Activated CD4-positive, alpha-beta T cell treated with anti-CD3 and anti-CD28 coated beads, Interleukin-2, Interleukin-4, amounts not matched to agents 100 ng/mL and 50 ng/mL, durations not matched to agents 16 hours and 8 hours (primary cell): ENCODE measurements around the gene HINFP.
"Not testable (repeated sequence)": the region's sequence is repeated elsewhere in the genome, so short reads cannot be mapped to it uniquely, and the experiment has no call there.

Source experiments
- DNase-seq: peaks from one replicate; pipeline ENCODE4 v3.0.0-alpha.2; 2020; ENCODE audit warnings: low spot score

The HINFP gene

GRCh38 chr11:119117004-119117706 is 4.2 kb upstream of the HINFP start:
- no peak for DNase-seq

- no peak for DNase-seq
Measured at GRCh38 chr11:119118227-119118626, 3.2 kb upstream of the HINFP start.

DNA sequence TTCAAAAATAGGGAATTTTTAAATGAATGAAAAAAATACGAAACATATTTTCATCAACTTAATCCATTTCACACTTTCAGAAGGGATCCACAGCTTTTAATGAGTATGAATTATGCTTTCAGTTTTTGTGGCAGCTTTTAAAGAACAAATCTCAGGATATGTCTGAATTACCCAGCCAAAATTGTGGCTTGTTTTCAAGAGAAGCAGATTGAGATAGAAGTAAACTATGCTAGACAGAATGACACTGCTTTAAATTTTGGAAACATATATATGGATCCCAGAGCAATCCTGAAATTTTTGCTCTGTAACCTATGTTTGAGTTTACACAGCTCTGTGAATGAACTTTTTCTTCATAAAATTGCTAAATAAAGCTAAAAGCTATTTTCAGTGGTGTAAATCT is 2.4 kb upstream of the HINFP start:
- no peak for DNase-seq

- no peak for DNase-seq
Measured at GRCh38 chr11:119120639-119121007, 757 bp upstream of the HINFP start.

DNA sequence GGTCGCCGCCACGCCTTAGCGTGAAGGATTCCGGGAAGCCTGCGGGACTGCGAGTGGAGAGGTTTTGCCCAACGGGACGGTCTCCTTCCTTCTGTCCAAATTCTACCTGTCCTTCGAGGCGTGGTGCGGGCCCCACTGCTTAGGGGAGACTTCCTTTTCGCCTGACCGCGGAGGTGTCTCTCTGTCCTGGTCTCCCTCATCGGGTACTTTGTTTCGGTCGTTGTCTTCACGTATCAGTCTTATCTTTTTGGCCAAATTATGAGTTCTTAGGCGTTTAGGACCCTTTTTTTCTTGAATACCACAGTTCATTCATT is 388 bp downstream of the HINFP start:
- no peak for DNase-seq

DNA sequence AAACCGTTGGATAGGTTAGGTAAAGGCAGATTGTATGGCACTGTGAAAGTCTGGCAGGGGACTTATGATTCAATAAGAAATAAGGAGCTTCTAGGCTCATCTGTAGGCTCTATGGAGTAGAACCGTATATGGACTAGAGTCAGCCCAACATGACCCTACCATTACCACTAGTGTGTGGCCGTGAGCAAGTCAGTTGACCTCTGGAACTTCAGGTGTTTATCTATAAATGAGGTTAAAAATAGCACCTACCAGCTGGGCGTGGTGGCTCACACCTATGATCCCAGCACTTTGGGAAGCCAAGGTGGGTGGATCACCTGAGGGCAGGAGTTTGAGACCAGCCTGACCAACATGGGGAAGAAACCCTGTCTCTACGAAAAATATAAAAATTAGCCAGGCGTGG is 4.4 kb downstream of the HINFP start:
- DNase-seq: no peak

GRCh38 chr11:119126675-119127268 is 5.4 kb downstream of the HINFP start:
- no peak for DNase-seq

GRCh38 chr11:119130662-119131061 is 9.3 kb downstream of the HINFP start:
- no peak for DNase-seq

DNA sequence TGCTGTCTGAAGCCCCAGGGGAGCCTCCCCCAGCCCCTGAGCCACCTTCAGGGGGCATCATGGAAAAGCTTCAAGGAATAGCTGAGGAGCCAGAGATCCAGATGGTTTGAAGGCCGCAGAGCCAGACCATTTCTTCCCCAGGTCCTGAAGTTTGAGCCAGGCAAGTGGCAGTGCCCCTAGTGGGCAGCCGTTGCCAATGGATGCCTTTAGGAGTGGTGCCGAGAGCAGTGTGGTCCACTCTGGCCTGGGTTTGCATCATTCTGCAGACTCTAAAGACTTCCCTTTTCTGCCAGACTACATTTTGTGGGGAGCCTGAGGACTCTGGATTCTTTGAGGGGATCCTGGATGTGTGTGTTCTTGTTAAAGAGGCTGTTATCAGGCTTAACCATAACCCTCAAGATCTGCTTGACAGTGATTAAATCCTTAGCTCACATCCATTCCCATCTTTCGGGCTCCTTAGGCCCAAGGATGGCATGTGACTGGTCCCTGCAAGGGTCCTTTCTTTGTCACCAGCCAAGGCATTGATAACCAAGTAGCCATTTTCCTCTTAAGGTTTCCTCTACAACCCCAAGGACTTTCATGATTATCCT is 13.1 kb downstream of the HINFP start:
- DNase-seq: no peak

DNA sequence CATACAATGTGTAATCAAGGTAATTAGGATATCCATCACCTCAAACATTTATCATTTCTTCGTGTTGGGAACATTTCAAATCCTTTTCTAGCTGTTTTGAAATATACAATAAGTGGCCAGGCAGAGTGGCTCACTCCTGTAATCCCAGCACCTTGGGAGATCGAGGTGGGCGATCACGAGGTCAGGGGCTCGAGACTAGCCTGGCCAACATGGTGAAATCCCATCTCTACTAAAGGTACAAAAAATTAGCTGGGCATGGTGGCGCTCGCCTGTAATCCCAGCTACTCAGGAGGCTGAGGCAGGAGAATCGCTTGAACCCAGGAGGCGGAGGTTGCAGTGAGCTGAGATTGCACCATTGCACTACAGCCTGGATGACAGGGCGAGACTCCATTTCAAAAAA is 17.9 kb downstream of the HINFP start:
- not testable (repeated sequence) for DNase-seq

- DNase-seq: peak; percentile 30
Measured at GRCh38 chr11:119144825-119145486, 23.6 kb downstream of the HINFP start.

GRCh38 chr11:119145551-119145950 is 24.2 kb downstream of the HINFP start:
- no peak for DNase-seq

- DNase-seq: no peak
Measured at GRCh38 chr11:119147604-119148333, 26.4 kb downstream of the HINFP start.

DNA sequence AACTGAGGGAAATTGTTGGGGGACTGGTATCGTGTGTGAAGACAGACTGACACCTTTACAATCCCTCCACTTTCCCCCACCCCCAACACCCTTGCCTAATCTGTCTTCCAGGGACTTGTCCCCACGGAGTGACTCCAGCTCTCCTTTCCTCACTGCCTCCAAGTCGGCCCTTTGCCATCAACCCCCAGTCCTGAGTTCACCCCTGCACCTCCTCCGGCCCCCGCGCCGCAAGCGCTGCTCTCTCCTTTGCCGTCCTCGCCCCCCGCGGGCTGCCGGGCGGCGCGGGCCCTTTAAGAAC is 27.3 kb downstream of the HINFP start:
- DNase-seq: no peak

GRCh38 chr11:119149018-119149785 is 27.8 kb downstream of the HINFP start, which contains the start of gene ABCG4:
TSS of gene ABCG4 (plus strand) at chr11:119149052. CDS start at chr11:119149966, 914 bp downstream.
- DNase-seq: no peak

DNA sequence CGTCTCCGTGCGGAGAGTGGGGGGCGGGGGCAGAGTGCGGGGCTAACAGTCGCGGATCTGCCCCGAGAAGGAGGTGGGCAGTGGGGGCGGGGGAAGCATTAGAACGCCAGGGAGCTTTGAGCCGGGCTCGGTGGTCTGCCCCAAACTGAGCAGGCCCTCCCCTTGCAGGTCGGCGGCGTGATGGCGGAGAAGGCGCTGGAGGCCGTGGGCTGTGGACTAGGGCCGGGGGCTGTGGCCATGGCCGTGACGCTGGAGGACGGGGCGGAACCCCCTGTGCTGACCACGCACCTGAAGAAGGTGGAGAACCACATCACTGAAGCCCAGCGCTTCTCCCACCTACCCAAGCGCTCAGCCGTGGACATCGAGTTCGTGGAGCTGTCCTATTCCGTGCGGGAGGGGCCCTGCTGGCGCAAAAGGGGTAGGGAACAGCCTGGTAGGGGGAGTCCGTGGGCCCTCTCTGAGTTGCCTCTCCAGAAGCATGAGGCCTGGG is 28.5 kb downstream of the HINFP start:
- no peak for DNase-seq

GRCh38 chr11:119152043-119152442 is 30.7 kb downstream of the HINFP start:
- DNase-seq: no peak

DNA sequence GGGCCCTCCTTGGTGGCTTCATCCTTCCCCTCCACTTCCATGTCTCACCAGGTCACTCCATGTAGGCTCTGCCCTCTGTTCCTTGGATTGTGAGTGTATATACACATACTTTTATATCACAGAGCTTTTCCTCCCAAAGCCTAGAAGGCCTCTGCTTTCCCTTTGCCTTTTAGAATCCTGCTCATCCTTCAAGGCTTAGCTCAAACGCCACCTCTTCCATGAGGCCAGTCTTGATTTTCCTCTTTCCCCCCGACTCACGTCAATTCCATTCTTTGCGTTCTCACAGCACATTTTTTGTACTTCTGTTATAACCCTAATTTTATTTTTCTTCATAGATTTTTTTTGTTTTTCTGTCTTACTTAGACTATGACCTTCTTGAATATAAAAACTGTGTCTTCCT is 31.2 kb downstream of the HINFP start:
- DNase-seq: no peak

- no peak for DNase-seq
Measured at GRCh38 chr11:119153049-119153818, 31.9 kb downstream of the HINFP start.

- DNase-seq: no peak
Measured at GRCh38 chr11:119154178-119154577, 32.8 kb downstream of the HINFP start.
